SKM-1 (cell line): Measurements from ENCODE around the gene DPH1.

Source experiments
- DNase-seq: peaks from one replicate; lab custom pipeline; 2025; ENCODE audit not compliant: unreplicated experiment; lab: John Stamatoyannopoulos, UW

DPH1 gene

GRCh38 chr17:2060681-2061440 is 30.9 kb downstream of the DPH1 start:
- DNase-seq, result no peak

GRCh38 chr17:2061441-2061958 is 31.5 kb downstream of the DPH1 start:
- no peak for DNase-seq

- no peak for DNase-seq
Observed at GRCh38 chr17:2062571-2063183, 32.7 kb downstream of the DPH1 start.

- DNase-seq, result no peak
Observed at GRCh38 chr17:2063261-2064146, 33.6 kb downstream of the DPH1 start.

- DNase-seq, result no peak
Observed at GRCh38 chr17:2064147-2064489, 34.2 kb downstream of the DPH1 start.

GRCh38 chr17:2064520-2064971 is 34.6 kb downstream of the DPH1 start:
- no peak for DNase-seq

- DNase-seq, result no peak
Observed at GRCh38 chr17:2064980-2065785, 35.2 kb downstream of the DPH1 start.

- no peak for DNase-seq
Observed at GRCh38 chr17:2065949-2066400, 36.0 kb downstream of the DPH1 start.

GRCh38 chr17:2067048-2067561 is 37.2 kb downstream of the DPH1 start:
- DNase-seq, result no peak

- no peak for DNase-seq
Observed at GRCh38 chr17:2067608-2068024, 37.7 kb downstream of the DPH1 start.

GRCh38 chr17:2068031-2068518 is 38.1 kb downstream of the DPH1 start:
- no peak for DNase-seq

GRCh38 chr17:2068519-2069051 is 38.6 kb downstream of the DPH1 start:
- no peak for DNase-seq

- DNase-seq, result no peak
Observed at GRCh38 chr17:2070241-2071023, 40.5 kb downstream of the DPH1 start.

- DNase-seq, result no peak
Observed at GRCh38 chr17:2071024-2071385, 41.1 kb downstream of the DPH1 start.

- no peak for DNase-seq
Observed at GRCh38 chr17:2071455-2072281, 41.7 kb downstream of the DPH1 start.

GRCh38 chr17:2074919-2075318 is 45.0 kb downstream of the DPH1 start:
- no peak for DNase-seq

GRCh38 chr17:2075336-2076086 is 45.6 kb downstream of the DPH1 start:
- no peak for DNase-seq
